DMS 273 (cell line): ENCODE measurements around the gene FAM168A.

ENCODE experiments used
- DNase-seq: peaks from one replicate; lab custom pipeline; 2025; ENCODE audit not compliant: unreplicated experiment; lab: John Stamatoyannopoulos, UW

Gene FAM168A

DNA sequence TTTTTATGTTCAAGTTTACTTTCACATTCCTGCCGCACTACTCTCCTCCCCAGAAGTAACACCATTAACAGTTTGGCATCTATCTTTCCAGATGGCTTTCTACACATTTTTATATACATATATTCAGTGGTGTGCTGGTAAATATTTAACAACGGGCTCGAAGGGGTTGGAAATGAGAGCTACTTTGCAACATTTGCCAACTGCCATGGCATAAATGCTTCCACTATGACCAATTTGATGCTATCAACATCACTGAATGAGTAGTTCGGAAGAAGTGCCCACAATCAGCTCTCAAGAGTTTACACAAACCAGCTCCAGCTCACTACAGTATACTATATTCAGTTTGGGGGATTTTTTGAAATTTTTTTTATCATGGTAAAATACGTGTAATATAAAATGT, 166.5 kb downstream of the FAM168A start:
- no peak for DNase-seq

DNA sequence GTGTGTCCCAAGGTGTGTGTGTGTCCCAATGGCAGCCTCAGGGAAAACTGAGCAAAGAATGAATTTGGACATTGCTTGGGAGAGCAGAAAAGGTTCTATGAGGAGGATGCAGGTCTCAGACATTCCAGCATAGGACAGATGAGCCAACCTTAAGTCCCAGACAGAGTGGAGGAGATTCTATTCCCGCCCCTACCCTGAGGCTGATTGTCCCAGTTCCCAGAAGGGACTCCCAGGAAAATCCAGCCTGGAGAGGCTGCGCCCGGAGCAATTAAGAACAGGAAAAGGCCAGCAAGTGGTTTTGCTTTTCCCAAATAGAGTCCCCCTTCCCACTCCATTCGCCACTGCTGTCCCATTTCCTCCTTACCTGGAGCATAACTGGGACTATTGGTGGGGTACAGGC, 167.6 kb downstream of the FAM168A start:
- no peak for DNase-seq

DNA sequence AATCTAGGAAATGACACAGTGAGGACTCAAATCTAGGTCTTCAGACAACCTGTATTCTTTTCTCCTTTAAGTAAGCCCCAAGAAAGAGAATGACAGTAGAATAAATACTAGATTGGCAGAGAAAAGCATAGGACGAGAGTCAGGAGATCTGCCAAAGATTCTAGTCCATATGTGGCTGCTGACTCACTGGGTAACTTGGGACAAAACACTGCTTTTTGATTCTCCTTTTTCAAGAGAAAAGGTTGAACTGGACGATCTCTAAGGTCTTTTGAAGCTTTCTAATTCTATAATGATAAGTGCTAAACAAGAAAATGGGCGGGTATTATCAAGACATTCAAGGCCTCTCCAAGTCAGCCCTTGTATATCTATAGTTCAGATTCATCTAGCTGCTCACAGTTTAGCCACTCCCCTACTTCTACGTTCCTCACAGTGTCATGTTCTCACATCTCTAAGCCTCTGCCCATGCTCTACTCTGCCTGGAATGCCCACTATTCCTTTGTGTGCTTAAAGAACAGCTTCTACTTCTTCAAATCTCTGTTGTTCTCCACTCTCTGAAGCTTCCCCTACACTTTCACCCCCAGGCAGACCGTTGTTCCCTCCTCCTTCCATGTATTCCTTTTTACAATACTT, 168.7 kb downstream of the FAM168A start:
- no peak for DNase-seq

DNA sequence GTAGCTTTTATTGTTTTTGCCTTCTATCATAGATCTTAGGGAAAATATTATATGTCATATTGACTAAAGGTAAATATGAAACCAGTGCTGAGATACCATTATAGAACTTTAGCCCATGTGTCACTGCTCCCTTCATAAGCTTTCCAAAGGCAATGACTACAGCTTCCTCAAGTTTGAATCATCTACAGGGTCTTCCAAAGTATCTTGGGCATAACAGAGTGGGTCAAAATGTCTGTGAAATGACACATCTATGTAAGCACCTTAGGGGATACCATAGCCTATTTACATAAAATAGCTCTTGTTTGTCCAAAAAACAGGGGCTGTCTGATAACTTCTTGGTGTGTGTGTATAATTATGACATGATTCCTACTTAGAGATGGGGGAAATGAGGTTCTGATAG, 169.2 kb downstream of the FAM168A start:
- no peak for DNase-seq

DNA sequence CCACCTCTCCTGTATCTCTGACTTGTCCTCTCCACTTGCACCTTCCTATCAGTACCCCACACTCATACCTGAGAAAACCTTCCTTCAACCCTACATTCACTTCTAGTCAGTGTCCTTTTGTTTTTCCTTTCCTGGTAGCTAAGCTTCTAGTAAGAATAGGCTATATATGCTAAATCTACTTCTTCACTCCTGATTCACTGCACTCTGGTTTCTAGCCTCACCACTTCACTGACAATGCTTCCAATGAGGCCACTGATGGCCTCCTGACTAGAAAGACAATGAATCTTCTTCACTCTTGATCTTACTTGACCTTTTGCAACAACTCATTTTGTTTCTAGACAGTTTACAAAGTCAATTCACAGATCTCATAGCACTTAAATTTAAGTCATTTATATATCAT, 169.7 kb downstream of the FAM168A start:
- no peak for DNase-seq

DNA sequence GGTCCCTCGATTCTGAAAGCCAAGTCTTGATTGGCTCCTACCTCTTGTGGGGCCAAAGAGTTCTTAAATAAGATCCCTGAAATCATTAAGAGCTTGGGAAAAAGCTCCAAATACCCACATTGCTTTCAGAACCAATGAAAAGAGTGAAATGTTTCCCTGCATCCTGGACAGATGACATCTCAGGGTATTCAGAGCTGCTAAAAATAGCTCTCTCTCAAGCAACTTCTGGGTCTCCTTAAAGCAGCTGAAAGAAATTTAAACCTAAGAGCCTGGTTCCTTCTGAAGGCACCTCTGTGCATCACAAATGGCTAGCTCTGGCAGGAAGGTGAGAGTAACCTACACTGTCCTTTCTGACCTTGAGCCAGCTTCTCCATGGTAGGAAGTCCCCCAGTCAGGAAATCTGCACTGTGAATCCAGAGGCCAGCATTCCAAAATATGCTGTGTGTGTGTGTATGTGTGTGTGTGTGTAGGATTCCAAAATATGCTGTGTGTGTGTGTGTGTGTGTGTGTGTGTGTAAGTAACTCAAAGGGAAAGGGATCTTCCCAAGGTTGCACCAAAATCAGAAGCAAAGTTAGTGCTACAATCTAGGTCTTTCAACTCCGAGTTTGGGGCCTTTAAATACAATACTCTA, 171.6 kb downstream of the FAM168A start:
- no peak for DNase-seq

DNA sequence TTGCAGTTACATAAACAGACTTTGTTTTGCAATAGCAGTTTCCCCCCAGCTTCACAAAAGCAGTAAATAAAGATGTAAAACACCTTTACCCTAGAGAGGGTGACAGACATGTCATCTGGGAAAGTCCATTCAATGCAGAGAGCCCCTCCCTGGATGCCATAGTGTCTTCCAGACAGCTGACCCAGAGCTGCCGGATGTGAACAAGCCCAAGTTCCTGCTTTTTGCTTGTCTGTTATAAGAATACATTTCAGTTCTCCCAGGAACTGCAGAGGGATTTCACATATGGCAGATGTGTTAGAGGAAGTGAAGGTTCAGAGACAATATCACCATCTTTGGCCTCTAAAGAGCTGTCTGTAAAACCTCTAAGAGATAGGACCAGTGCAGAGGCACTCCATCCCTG, 172.8 kb downstream of the FAM168A start:
- no peak for DNase-seq

DNA sequence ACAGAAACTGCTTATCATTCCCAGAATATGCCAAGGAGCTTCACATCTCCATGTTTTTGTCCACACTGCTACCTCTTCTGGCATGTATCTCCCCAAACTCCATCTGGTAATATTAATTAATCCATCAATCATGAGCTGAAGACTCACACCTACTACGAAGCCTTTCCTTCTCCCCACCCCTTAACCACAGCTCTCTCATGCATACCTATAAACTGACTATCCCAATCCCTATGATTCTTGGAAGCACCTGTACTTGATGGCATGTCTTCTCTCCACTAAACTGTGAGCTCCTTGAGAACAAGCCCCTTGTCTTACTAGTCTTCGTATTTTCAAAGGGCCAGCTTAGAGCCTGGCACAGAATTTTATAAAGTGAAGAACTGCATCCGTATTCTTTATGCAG, 174.4 kb downstream of the FAM168A start:
- DNase-seq = no peak

DNA sequence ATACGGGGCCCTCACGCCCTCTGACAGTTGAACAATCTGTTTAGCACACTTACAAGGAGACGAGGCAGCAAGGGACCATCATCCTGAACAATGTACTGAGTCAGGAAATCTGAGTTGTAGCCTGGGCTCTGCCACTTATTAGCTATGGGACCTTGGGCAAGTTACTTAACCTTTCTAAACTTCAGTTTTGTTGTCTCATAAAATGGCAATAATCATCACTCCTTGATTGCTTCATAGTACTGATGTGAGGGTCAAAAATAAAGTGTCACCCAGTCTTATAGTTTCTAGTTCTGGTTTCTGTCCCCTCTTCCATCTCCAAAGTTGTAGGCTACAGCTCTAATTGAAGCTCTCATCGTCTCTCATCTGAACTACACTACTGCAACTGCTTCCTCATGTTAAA, 175.0 kb downstream of the FAM168A start:
- DNase-seq = no peak

DNA sequence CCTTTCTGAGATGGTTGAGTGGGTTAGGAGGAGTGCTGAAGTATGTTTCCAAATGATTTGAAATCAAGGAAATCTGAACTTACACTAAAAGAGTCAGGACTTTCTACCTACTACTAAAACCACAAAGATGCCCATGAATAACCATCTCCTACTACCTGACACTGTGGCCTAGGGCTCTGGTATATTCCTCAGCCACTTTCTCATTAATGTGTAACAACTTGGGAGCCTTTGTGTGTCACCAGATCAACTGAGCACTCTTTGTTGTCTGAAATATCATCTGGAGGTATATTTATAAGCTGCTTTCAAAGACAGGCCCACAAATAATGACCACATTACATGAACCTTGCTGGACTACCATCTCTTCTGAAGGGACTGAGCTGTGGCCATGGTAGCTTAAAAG, 177.8 kb downstream of the FAM168A start:
- no peak for DNase-seq

DNA sequence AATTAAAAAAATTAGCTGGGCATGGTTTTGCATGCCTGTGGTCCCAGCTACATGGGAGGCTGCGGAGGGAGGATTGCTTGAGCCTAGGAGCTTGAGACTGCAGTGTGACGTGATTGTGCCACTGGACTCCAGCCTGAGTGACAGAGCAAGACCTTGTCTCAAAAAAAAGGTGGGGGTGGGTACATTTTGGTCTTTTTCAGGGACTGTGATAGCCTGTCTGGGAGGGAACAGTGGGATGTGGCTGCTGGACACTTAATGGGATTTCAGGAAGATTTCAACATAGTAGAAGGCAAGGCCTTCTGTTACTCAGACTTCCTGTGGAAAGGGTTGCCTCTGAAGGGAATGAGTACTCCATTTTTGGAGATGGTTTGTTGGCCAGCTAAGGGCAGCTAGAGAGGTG, 181.1 kb downstream of the FAM168A start:
- no peak for DNase-seq

DNA sequence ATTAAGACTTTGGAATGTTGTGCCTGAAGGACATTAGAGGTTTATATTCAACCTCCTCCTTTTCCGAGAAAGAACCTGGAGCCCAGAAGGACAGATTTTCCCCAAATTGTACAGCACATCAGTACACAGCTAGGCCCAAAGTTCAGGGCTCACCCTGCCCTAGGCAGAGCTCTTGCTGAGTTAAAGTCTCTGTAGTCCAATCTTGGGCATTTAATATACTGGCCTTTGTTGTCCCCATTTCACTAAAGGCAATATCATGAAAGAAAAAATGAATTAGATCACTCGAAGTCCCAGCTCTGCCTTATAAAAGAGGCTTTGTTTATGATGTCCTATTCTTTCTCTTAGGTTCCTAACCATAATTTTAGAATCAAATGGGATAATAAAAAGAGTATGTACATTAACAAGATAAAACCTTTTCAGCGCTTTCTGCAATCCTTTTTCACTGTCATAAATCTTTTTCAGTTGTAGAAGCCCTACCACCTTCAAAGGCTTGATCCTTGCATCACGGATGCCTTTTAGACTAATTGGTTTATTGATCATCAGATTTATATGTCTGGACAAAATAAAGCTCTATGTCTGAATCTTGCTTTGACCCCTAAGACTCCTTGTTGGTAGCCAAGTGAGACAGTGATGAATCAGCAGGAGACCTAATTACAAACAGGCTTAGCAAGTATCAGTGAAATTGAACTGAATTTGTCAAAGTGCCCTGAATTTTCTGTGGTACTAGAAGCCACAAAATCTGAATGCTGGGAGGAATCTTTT, 181.9 kb downstream of the FAM168A start:
- DNase-seq = no peak

DNA sequence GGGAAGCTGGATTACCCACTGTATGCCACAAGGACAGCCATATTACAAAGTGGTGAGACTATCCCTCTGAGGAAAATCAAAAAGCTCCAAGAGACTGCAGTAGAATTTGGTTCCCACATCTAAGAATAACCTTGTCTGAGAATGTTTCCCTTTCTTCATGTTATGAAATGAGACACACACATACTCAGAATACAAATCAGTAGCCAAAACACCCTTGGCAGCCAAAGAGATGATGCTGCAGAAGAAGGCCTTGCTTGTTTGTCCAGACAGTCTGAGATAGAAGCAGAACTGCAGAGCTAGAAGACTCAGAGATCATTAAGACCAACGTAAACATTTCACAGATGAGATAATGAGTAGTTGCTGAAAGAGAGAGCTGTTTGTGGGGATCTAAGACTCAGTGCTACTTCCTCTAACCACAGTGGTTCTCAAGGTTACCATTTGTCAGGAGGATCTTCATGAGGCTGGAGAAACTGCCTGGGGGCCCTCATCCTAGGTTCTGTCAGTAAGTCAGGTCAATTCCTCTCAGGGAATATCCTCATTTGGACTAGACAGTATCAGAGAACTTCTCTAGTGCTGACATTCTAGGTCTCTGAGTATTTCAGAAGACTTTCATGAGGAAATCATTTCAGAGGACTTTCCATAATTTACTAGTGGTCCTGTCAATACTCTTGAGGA, 182.8 kb downstream of the FAM168A start:
- DNase-seq = no peak

DNA sequence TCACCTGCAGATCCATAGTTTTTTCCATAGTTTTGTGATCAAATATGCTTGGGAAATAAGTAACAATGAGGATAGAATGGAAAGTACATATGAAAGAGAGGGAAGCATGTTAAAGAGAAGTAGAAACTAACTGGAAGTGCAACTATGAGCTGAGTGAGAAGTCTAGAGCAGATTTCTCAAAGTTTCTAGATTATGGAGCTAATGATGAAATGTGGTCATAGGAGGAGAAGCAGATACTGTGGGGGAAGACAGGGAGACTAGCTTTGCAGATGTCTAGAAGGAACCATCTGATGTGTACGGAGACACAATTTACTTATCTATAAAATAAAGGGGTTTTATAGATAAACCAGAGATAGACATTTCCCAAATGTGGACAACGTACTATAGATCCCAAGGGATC, 184.7 kb downstream of the FAM168A start:
- DNase-seq = no peak

DNA sequence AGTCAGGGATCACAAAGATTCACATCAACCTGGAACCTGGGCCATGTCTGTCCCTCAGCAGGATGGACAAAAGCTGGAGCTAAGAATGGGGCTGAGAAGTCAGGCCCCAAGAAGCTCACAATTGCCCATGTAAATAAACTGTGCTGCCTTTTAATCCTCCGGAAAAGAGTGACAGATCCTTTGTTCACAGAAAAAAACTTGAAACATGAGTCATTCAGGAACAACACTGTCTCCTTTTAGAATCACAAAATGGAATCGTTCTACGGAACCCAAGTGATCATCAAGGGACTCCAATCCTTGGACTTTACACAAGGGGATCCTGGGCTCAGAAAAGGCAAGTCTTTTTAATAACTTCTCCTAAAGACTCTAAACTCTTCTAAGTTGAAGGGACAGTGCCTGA, 185.6 kb downstream of the FAM168A start:
- DNase-seq = no peak

DNA sequence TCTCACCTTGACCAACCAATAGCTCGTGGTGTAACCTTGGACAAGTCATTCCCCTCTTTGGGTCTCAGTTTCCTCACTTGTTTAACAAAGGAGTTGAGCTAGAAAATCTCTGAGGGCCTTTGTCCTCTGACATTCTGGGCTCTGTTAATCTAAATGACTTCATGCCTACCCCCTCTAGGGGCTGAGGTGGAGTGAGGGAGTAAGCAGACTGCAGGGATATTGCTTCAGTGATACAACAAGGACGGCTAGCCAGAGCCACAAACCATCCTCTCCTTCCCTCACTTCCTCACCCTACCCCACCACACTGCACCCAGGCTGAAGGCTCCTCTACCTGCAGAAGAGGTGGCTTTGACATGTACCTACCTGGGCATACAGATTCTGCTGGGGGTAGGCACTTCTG, 186.9 kb downstream of the FAM168A start:
- no peak for DNase-seq

DNA sequence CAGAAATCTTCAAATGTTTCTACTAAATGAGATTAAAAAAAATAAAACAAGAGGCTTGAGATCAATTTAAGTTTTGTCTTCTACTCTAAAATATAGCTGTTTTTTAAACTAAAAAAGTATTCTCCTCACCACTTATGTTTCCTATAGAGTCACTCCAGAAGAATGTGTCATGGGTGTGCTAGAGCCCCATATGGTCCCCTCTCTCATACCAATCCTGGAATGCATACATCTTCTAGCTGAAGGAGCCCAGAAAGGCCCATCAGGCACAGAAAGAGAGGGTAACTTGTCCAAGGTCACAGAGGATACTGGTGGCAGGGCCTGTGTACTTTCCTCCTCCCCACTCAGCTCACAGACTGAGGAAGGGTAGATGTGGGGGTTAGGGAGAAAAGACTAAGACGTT, 187.3 kb downstream of the FAM168A start:
- no peak for DNase-seq

DNA sequence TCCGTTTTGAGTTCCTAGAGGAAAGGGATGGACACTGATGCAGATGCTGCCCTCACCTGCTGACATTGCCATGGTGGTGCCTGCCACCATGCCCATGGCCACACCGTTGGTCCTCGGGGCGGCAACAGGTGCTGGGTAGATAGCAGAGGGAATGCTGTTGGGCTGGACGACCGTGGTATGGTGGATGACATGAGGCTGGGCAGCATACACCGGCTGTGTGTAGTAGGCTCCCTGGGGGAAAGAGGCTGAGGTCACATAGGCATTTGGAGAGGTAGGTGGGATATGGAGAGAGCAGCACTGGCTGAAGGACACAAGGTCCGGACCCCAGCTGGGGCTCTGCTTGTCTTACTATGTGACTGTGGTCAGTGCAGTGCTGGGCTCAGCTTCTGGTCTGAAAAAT, 188.5 kb downstream of the FAM168A start:
- DNase-seq = no peak

DNA sequence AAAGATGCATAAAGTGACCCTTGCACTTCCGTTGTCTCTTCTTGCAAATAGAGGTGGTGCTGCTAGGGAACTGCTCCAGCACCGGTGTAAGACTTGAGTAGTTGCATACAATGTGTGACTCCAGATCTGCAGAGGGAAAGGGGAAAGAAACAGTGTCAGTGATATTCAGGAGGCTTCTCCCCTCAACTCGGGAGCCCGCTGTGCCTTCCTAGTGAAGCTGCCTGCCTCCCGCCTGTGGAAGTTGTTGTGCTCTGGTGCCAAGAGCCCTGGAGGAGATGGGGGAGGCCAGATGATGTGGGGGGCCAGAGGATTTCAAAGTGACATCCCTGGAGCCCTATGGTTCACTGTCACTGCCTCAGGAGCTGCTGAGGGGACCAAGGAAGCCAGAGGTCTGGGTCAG, 191.3 kb downstream of the FAM168A start:
- DNase-seq = no peak

DNA sequence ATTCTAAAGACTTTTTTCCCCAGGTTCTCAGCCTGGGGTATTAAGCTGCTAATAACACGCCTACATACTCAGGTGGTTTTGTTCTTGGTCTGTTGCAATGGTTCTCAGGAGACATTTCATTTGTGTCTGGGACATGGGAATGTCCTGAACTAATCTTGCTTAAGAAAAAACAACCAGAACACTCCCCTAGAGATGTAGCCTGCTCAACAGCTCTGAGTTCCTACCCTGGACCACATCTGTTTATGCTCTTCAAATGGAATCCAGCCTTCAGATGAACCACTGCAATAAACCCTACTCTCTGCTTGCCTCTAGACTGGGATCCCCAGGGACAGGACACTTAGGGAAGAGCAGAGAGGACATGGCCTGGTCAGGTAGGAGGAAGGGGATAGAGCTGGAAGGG, 191.8 kb downstream of the FAM168A start:
- no peak for DNase-seq

DNA sequence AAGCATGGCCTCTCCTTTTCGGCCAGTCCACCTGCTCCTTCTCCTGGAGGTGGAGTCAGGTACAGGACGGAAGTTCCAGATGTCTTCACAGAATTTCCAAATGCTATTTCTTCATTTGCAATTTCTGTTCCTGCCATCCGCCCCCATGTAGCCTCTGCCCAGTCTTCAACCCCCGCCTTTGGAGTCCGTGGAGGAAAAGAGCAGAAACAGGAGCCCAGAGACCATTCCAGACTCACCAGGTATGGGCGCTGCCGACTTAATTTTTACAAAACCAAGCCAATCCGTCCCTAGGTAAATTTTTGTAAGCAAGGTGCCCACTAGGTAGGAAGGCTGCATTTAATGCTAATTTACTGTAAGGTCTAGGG, 192.8 kb downstream of the FAM168A start:
- no peak for DNase-seq

DNA sequence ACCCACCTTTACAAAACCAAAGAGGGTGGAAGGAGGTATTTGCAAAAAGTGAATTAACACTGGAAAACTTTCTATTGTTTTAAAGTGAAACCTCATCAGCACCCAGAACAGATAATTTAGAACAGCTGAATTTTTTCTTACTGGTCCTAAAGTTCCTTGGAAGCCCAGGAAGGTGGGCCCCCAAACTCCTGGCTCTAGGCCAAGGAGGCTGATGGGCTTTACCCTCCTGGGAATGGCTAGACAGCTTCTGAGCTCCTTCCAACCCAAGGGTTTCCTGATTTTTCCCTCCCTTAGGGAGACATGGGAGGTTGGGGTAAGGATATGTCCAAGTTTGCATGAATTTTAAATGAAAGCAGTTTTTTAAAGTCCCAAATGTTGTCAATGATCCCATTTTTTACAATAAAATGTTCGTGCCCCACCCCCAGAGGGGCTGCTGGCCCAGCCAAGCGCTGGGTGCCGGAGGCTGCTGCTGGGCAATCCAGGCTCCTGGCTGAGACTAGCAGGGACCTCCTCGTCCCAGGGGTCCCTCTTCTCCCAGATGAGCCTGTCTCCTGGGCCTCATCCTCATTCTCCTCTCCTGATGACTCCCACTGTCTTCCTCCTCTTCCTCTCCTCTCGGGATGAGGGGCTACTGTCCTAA, 193.3 kb downstream of the FAM168A start:
- DNase-seq = no peak
